PC-3 (cell line): ENCODE results near the gene TTBK2.

Source experiments
- CTCF ChIP-seq: fragments of 300-600 bp; sonication (generic); conservative IDR thresholded peaks from 2 replicates; pipeline ENCODE4 v1.5.1; 2017; ENCODE audit warnings: antibody characterized with exemption, low read depth, mild to moderate bottlenecking, low read length
- EZH2 ChIP-seq: fragments of 300-600 bp; sonication (generic); IDR thresholded peaks from one replicate; pipeline ENCODE4 v1.6.1; 2017; ENCODE audit warnings: antibody characterized with exemption, mild to moderate bottlenecking, low read length; ENCODE audit not compliant: unreplicated experiment
- EZH2phosphoT487 ChIP-seq: fragments of 300-600 bp; sonication (generic); IDR thresholded peaks from 2 replicates; pipeline ENCODE4 v1.6.1; 2018; ENCODE audit warnings: mild to moderate bottlenecking, antibody characterized with exemption, low read length, borderline replicate concordance

GRCh38 chr15:42782716-42783115, 137.9 kb downstream of the TTBK2 start:
- TF ChIP-seq CTCF (no peak), EZH2 (no peak), EZH2phosphoT487 (no peak)
